ENCODE measurements around the gene PSME4.

Gene PSME4

GRCh38 chr2:53867773-53868172 is 103.0 kb downstream of the PSME4 start:
- Mint-ChIP-seq H3K27ac (no peak overlapping the region), H3K36me3 (ENCODE audit: low read depth) (peaks cover 41% of the 10 kb centered on the region), H3K4me3 (no peak overlapping the region), H3K27me3 (ENCODE audit: low read depth) (no peaks in the 10 kb centered on the region), H3K9me3 (no peaks in the 10 kb centered on the region), H3K4me1 (no peaks in the 10 kb centered on the region)
- TF ChIP-seq CTCF (IDR thresholded peaks at IDR 0.05; ENCODE audit: unreplicated experiment in 3 of 3) = no peak

GRCh38 chr2:53867169-53867568 is 103.6 kb downstream of the PSME4 start:
- no peaks in the 10 kb centered on the region for H3K4me1 Mint-ChIP-seq
- no peak overlapping the region for H3K27ac Mint-ChIP-seq
- H3K36me3 Mint-ChIP-seq (ENCODE audit: low read depth) = peaks cover 41% of the 10 kb centered on the region
- no peaks in the 10 kb centered on the region for H3K9me3 Mint-ChIP-seq
- H3K4me3 Mint-ChIP-seq = no peak overlapping the region
- H3K27me3 Mint-ChIP-seq (ENCODE audit: low read depth) = no peaks in the 10 kb centered on the region
- no peak for TF ChIP-seq CTCF (IDR thresholded peaks at IDR 0.05; ENCODE audit: unreplicated experiment in 3 of 3)

DNA sequence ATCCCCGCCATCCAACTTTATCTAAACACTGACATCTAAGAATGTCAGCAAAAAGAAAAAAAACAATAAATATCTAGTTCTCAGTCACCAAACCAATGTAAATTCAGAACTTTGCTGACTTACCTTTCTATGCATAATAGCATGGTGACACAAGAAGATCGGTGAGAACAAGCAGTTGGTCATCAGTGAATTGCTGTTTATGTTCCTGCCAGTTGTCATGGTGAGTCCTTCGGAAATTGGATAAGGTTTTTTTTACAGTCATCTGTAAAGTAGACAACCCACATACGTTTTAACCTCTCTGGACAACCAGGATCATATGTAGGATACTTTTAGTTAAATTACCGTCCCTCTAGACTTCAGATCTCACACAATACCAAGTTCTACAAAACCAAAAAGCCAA is 104.8 kb downstream of the PSME4 start:
- Mint-ChIP-seq H3K4me1 (no peaks in the 10 kb centered on the region), H3K4me3 (no peak overlapping the region), H3K27ac (peak overlapping the region in 1 of 3 experiments; percentile 8), H3K27me3 (ENCODE audit: low read depth) (no peaks in the 10 kb centered on the region), H3K36me3 (ENCODE audit: low read depth) (peaks cover 46% of the 10 kb centered on the region), H3K9me3 (no peaks in the 10 kb centered on the region)
- no peak for TF ChIP-seq CTCF (IDR thresholded peaks at IDR 0.05; ENCODE audit: unreplicated experiment in 3 of 3)

GRCh38 chr2:53865264-53865663 is 105.5 kb downstream of the PSME4 start:
- Mint-ChIP-seq H3K4me3 (no peak overlapping the region), H3K27me3 (ENCODE audit: low read depth) (no peaks in the 10 kb centered on the region), H3K9me3 (no peaks in the 10 kb centered on the region), H3K4me1 (no peaks in the 10 kb centered on the region), H3K27ac (no peak overlapping the region), H3K36me3 (ENCODE audit: low read depth) (peaks cover 53% of the 10 kb centered on the region)
- no peak for TF ChIP-seq CTCF (IDR thresholded peaks at IDR 0.05; ENCODE audit: unreplicated experiment in 3 of 3)

- peaks cover 46% of the 10 kb centered on the region for H3K36me3 Mint-ChIP-seq (ENCODE audit: low read depth)
Measured at GRCh38 chr2:53863538-53864227, 107.1 kb downstream of the PSME4 start.

More at GRCh38 chr2:53863538-53864227, 107.1 kb downstream of the PSME4 start:
- Mint-ChIP-seq H3K27ac (no peak overlapping the region), H3K9me3 (no peaks in the 10 kb centered on the region), H3K4me1 (no peaks in the 10 kb centered on the region), H3K27me3 (ENCODE audit: low read depth) (no peaks in the 10 kb centered on the region), H3K4me3 (no peak overlapping the region)
- TF ChIP-seq CTCF (IDR thresholded peaks at IDR 0.05; ENCODE audit: unreplicated experiment in 3 of 3) = no peak
